ENCODE measurements around the gene NOP56.

Gene NOP56, protein sequence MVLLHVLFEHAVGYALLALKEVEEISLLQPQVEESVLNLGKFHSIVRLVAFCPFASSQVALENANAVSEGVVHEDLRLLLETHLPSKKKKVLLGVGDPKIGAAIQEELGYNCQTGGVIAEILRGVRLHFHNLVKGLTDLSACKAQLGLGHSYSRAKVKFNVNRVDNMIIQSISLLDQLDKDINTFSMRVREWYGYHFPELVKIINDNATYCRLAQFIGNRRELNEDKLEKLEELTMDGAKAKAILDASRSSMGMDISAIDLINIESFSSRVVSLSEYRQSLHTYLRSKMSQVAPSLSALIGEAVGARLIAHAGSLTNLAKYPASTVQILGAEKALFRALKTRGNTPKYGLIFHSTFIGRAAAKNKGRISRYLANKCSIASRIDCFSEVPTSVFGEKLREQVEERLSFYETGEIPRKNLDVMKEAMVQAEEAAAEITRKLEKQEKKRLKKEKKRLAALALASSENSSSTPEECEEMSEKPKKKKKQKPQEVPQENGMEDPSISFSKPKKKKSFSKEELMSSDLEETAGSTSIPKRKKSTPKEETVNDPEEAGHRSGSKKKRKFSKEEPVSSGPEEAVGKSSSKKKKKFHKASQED

GRCh38 chr20:2651772-2652723 lies at the start of gene NOP56:
TSS of gene NOP56 (plus strand) at chr20:2652632. CDS start at chr20:2652661, 29 bp downstream.
- H3K27ac ChIP-seq = peak within 1 kb of the TSS; percentile 94
- no peaks in the 10 kb centered on the region for H3K9me3 ChIP-seq (ENCODE audit: severe bottlenecking)
- TF ChIP-seq, protein P1, sequence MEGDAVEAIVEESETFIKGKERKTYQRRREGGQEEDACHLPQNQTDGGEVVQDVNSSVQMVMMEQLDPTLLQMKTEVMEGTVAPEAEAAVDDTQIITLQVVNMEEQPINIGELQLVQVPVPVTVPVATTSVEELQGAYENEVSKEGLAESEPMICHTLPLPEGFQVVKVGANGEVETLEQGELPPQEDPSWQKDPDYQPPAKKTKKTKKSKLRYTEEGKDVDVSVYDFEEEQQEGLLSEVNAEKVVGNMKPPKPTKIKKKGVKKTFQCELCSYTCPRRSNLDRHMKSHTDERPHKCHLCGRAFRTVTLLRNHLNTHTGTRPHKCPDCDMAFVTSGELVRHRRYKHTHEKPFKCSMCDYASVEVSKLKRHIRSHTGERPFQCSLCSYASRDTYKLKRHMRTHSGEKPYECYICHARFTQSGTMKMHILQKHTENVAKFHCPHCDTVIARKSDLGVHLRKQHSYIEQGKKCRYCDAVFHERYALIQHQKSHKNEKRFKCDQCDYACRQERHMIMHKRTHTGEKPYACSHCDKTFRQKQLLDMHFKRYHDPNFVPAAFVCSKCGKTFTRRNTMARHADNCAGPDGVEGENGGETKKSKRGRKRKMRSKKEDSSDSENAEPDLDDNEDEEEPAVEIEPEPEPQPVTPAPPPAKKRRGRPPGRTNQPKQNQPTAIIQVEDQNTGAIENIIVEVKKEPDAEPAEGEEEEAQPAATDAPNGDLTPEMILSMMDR (IDR thresholded peaks at IDR 0.05; ENCODE audit: low read depth, low read length) = no peak
- peaks cover 46% of the 10 kb centered on the region for H3K36me3 ChIP-seq
- no peaks in the 10 kb centered on the region for H3K27me3 ChIP-seq (ENCODE audit: insufficient read depth, low read depth, severe bottlenecking)
- H3K4me3 ChIP-seq (ENCODE audit: low read depth, low read length) = peak within 1 kb of the TSS; percentile 98
- DNase-seq = peak; percentile 91

DNA sequence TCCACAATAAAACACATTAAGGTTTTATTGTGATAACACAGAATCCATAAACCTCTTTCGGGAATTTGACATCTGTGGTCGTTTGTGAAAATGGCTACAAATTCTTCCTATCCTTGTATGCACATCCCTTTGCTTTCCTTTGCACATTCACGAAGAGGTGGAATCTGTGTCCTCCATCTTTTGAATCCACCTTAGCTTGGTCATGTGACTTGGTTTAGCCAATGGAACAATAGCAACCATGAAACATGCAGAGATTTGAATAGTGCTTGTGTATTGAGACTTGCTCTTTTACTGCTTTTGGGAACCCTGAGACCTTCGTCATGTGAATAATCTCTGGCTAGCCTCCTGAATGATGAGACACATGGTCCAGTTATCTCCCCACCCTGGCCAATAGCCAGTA lies 49.7 kb upstream of the NOP56 start:
- no peak for DNase-seq
- Histone ChIP-seq H3K36me3 (no peaks in the 10 kb centered on the region), H3K9me3 (ENCODE audit: severe bottlenecking) (no peaks in the 10 kb centered on the region), H3K27ac (no peak overlapping the region), H3K4me3 (ENCODE audit: low read depth, low read length) (no peak overlapping the region), H3K27me3 (ENCODE audit: insufficient read depth, low read depth, severe bottlenecking) (no peaks in the 10 kb centered on the region)
- TF ChIP-seq, protein P1 (IDR thresholded peaks at IDR 0.05; ENCODE audit: low read depth, low read length) = no peak

- H3K9me3 ChIP-seq (ENCODE audit: severe bottlenecking) = no peaks in the 10 kb centered on the region
- H3K27me3 ChIP-seq (ENCODE audit: insufficient read depth, low read depth, severe bottlenecking) = no peaks in the 10 kb centered on the region
- DNase-seq = no peak
- no peaks in the 10 kb centered on the region for H3K36me3 ChIP-seq
- no peak overlapping the region for H3K27ac ChIP-seq
- H3K4me3 ChIP-seq (ENCODE audit: low read depth, low read length) = no peak overlapping the region
- TF ChIP-seq, protein P1 (IDR thresholded peaks at IDR 0.05; ENCODE audit: low read depth, low read length) = no peak
Measured at GRCh38 chr20:2603816-2604505, 48.5 kb upstream of the NOP56 start.

DNA sequence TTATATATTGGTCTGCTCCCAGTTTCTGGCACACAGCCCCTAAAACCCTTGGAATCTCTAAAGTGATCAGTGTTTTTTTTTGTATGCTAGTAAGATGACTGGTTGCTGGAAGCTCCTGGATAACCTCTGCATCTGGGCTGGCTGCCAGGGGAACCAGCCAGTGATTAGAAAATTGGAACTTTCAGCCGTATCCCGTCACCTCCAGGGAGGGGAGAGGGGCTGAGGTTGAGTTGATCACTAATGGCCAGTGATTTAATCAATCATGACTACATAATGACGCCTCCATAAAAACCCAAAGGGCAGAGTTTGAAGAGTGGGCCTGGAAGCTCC lies 48.0 kb upstream of the NOP56 start:
- Histone ChIP-seq H3K9me3 (ENCODE audit: severe bottlenecking) (no peaks in the 10 kb centered on the region), H3K27ac (no peak overlapping the region), H3K27me3 (ENCODE audit: insufficient read depth, low read depth, severe bottlenecking) (no peaks in the 10 kb centered on the region), H3K4me3 (ENCODE audit: low read depth, low read length) (no peak overlapping the region), H3K36me3 (no peaks in the 10 kb centered on the region)
- TF ChIP-seq, protein P1 (IDR thresholded peaks at IDR 0.05; ENCODE audit: low read depth, low read length) = no peak
- DNase-seq = no peak

- H3K9me3 ChIP-seq (ENCODE audit: severe bottlenecking) = no peaks in the 10 kb centered on the region
Measured at GRCh38 chr20:2606507-2607006, 45.9 kb upstream of the NOP56 start.

More at GRCh38 chr20:2606507-2607006, 45.9 kb upstream of the NOP56 start:
- TF ChIP-seq, protein P1 (IDR thresholded peaks at IDR 0.05; ENCODE audit: low read depth, low read length) = no peak
- H3K27me3 ChIP-seq (ENCODE audit: insufficient read depth, low read depth, severe bottlenecking) = no peaks in the 10 kb centered on the region
- H3K36me3 ChIP-seq = no peaks in the 10 kb centered on the region
- H3K27ac ChIP-seq = no peak overlapping the region
- no peak for DNase-seq
- no peak overlapping the region for H3K4me3 ChIP-seq (ENCODE audit: low read depth, low read length)
